ENCODE data around the gene NNMT.

DNA sequence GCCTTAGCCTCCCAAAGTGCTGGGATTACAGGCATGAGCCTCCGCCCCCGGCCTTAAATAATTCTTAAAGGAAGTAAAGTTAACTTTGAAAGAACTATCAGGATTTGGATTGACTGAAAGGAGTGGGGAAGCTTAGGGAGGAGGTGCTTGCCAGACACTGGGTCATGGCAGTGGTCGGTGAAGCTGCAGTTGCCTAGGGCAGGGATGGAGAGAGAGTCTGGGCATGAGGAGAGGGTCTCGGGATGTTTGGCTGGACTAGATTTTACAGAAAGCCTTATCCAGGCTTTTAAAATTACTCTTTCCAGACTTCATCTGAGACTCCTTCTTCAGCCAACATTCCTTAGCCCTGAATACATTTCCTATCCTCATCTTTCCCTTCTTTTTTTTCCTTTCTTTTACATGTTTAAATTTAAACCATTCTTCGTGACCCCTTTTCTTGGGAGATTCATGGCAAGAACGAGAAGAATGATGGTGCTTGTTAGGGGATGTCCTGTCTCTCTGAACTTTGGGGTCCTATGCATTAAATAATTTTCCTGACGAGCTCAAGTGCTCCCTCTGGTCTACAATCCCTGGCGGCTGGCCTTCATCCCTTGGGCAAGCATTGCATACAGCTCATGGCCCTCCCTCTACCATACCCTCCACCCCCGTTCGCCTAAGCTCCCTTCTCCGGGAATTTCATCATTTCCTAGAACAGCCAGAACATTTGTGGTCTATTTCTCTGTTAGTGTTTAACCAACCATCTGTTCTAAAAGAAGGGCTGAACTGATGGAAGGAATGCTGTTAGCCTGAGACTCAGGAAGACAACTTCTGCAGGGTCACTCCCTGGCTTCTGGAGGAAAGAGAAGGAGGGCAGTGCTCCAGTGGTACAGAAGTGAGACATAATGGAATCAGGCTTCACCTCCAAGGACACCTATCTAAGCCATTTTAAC lies at the start of gene NNMT:
- TF ChIP-seq EZH2 (IDR thresholded peaks at IDR 0.05) (no peak), POLR2AphosphoS5 (IDR thresholded peaks at IDR 0.05; ENCODE audit: borderline replicate concordance, low read depth, low read length) (no peak)

Data from SK-N-MC (cell line).